Natural killer cell (primary cell): ENCODE data around the gene GALNTL6. TPM values are rescaled to one million over a fixed set of nuclear protein-coding genes. Genes with fewer than 3 reads are reported as not detected.
"Not testable (repeated sequence)": the region's sequence is repeated elsewhere in the genome, so short reads cannot be mapped to it uniquely, and the experiment has no call there.

Experiments used
- ATAC-seq, 3 donors: fragments of 150-1000 bp in 2 of 3; fragments of 200-7000 bp in 1 of 3; cut with Tn5 transposase; 1 replicate in 1 of 3; 2 replicates in 2 of 3; pipeline ENCODE4 v1.10.0; 2021; ENCODE audit warnings: mild to moderate bottlenecking in 2 of 3, moderate library complexity in 2 of 3
- DNase-seq, 2 donors: peaks; one replicate each; pipeline versions ENCODE4 v3.0.0 to v3.0.0-alpha.2; 2013 to 2021; ENCODE audit warnings: mixed read lengths in 1 of 2
- H3K27ac ChIP-seq: one replicate; pipeline ENCODE4 v1.5.1; 2013; ENCODE audit warnings: mild to moderate bottlenecking, low read length
- H3K27me3 ChIP-seq: one replicate; pipeline ENCODE4 v1.6.1; 2013; ENCODE audit warnings: low read length; ENCODE audit not compliant: control insufficient read depth, insufficient read depth
- H3K36me3 ChIP-seq: one replicate; pipeline ENCODE4 v1.6.1; 2013; ENCODE audit warnings: low read length; ENCODE audit not compliant: control insufficient read depth, insufficient read depth
- H3K4me1 ChIP-seq: one replicate; pipeline ENCODE4 v1.6.1; 2013; ENCODE audit warnings: low read length; ENCODE audit not compliant: control insufficient read depth, insufficient read depth
- H3K4me3 ChIP-seq: one replicate; pipeline ENCODE4 v1.5.1; 2013; ENCODE audit warnings: low read length
- H3K9me3 ChIP-seq: one replicate; pipeline ENCODE4 v1.6.1; 2013; ENCODE audit warnings: low read length; ENCODE audit not compliant: control insufficient read depth, insufficient read depth
- H3K27ac Mint-ChIP-seq, 2 donors: one replicate each; pipeline ENCODE4 v1.8.0; 2022; ENCODE audit warnings: mild to moderate bottlenecking in 2 of 2, mixed read lengths in 2 of 2, moderate library complexity in 1 of 2
- H3K27me3 Mint-ChIP-seq, 2 donors: one replicate each; pipeline ENCODE4 v1.8.0; 2022; ENCODE audit warnings: low read depth in 2 of 2, mixed read lengths in 2 of 2
- H3K36me3 Mint-ChIP-seq: one replicate; pipeline ENCODE4 v1.8.0; 2022; ENCODE audit warnings: mixed read lengths
- H3K4me1 Mint-ChIP-seq, 2 donors: one replicate each; pipeline ENCODE4 v1.8.0; 2022; ENCODE audit warnings: mixed read lengths in 2 of 2
- H3K4me3 Mint-ChIP-seq: one replicate; pipeline ENCODE4 v1.8.0; 2022; ENCODE audit warnings: mild to moderate bottlenecking, moderate library complexity, mixed read lengths
- H3K9me3 Mint-ChIP-seq, 2 donors: one replicate each; pipeline ENCODE4 v1.8.0; 2022; ENCODE audit warnings: mixed read lengths in 2 of 2
- WGBS: methylation state at CpG from one replicate; pipeline ENCODE4 v1.1.7; 2013; ENCODE audit warnings: missing lambda C conversion rate; ENCODE audit not compliant: insufficient coverage; 5-methylcytosine and 5-hydroxymethylcytosine counted together
- intact Hi-C: fragments of 100-400 bp; cut with micrococcal nuclease; formaldehyde crosslinking; loops from one replicate; pipeline ENCODE4 v1.14.2; 2022
- total RNA-seq, 4 donors: library from RNA; stranded (reverse); fragments of 120-200 nt in 1 of 4; gene quantifications; one replicate each; pipeline versions ENCODE4 v1.2.3 to v1.2.4, GENCODE V29; 2013 to 2022
- TF ChIP-seq, protein P1 (sequence below): fragments of 200-600 bp; IDR thresholded peaks from one replicate; pipeline ENCODE4 v1.8.0; 2022; ENCODE audit warnings: antibody characterized with exemption

Gene GALNTL6
- total RNA-seq, 3 donors from 2014 or later (not counting 1 experiment from before 2014, with no cell fraction given): not detected

GRCh38 chr4:172721659-172722058, 908.5 kb downstream of the GALNTL6 start:
- WGBS: 79% methylated on average over 3 of the region's 4 CpGs
- H3K9me3 ChIP-seq: no peaks in the 10 kb centered on the region
- no peaks in the 10 kb centered on the region for H3K4me1 ChIP-seq
- no peak overlapping the region for H3K4me3 ChIP-seq
- no peak for ATAC-seq
- H3K27me3 ChIP-seq: no peaks in the 10 kb centered on the region
- Mint-ChIP-seq H3K27ac (no peak overlapping the region), H3K9me3 (peaks cover 6 to 12% of the 10 kb centered on the region in 2 donors), H3K4me1 (no peaks in the 10 kb centered on the region), H3K36me3 (no peaks in the 10 kb centered on the region), H3K4me3 (no peak overlapping the region), H3K27me3 (no peaks in the 10 kb centered on the region)
- no peak overlapping the region for H3K27ac ChIP-seq
- no peak for DNase-seq
- H3K36me3 ChIP-seq: no peaks in the 10 kb centered on the region
- intact Hi-C loops: no loop called here
- TF ChIP-seq, protein P1, sequence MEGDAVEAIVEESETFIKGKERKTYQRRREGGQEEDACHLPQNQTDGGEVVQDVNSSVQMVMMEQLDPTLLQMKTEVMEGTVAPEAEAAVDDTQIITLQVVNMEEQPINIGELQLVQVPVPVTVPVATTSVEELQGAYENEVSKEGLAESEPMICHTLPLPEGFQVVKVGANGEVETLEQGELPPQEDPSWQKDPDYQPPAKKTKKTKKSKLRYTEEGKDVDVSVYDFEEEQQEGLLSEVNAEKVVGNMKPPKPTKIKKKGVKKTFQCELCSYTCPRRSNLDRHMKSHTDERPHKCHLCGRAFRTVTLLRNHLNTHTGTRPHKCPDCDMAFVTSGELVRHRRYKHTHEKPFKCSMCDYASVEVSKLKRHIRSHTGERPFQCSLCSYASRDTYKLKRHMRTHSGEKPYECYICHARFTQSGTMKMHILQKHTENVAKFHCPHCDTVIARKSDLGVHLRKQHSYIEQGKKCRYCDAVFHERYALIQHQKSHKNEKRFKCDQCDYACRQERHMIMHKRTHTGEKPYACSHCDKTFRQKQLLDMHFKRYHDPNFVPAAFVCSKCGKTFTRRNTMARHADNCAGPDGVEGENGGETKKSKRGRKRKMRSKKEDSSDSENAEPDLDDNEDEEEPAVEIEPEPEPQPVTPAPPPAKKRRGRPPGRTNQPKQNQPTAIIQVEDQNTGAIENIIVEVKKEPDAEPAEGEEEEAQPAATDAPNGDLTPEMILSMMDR: no peak

- intact Hi-C loops: no loop called here
- peaks cover 2 to 16% of the 10 kb centered on the region in 2 donors for H3K9me3 Mint-ChIP-seq
- no peak overlapping the region for H3K27ac ChIP-seq
- no peaks in the 10 kb centered on the region for H3K27me3 Mint-ChIP-seq
- no peaks in the 10 kb centered on the region for H3K27me3 ChIP-seq
- no peak for ATAC-seq
- WGBS: 87% methylated on average over 2 of the region's 3 CpGs
- H3K27ac Mint-ChIP-seq: no peak overlapping the region
- no peaks in the 10 kb centered on the region for H3K4me1 Mint-ChIP-seq
- no peaks in the 10 kb centered on the region for H3K9me3 ChIP-seq
- no peaks in the 10 kb centered on the region for H3K36me3 Mint-ChIP-seq
- TF ChIP-seq, protein P1: no peak
- no peak for DNase-seq
- no peaks in the 10 kb centered on the region for H3K36me3 ChIP-seq
- no peak overlapping the region for H3K4me3 Mint-ChIP-seq
- no peak overlapping the region for H3K4me3 ChIP-seq
- H3K4me1 ChIP-seq: no peaks in the 10 kb centered on the region
Measured at GRCh38 chr4:172725581-172725980, 912.4 kb downstream of the GALNTL6 start.

DNA sequence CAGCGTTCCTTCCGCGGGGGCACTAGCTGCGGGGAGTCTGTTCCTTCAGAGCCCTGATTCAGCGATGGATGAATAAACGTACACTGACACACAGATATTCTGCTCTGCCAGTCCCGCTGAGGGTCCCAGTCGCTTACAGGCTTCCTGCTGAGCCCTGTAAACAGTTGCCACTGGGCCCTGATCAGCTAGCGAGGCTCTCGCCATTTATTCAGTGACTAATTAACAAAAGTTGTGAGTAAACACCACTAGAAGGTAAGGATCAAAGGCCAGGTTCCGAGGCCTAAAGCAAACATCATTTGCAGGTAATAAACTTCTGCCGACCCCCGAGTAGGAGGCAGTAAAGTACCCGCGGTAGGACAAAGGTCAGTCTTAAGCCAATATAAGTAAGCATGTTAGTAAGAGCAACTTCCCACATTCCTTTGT, 912.8 kb downstream of the GALNTL6 start:
- ATAC-seq (no peak), DNase-seq (no peak)
- Mint-ChIP-seq H3K4me1 (no peaks in the 10 kb centered on the region), H3K27me3 (no peaks in the 10 kb centered on the region), H3K36me3 (no peaks in the 10 kb centered on the region), H3K27ac (no peak overlapping the region), H3K9me3 (peaks cover 3 to 14% of the 10 kb centered on the region in 2 donors), H3K4me3 (no peak overlapping the region)
- Histone ChIP-seq H3K4me1 (no peaks in the 10 kb centered on the region), H3K27me3 (no peaks in the 10 kb centered on the region), H3K9me3 (no peaks in the 10 kb centered on the region), H3K4me3 (no peak overlapping the region), H3K36me3 (no peaks in the 10 kb centered on the region), H3K27ac (no peak overlapping the region)
- intact Hi-C loops: no loop called here
- TF ChIP-seq, protein P1: no peak
- 74% methylated on average over 15 of the region's 15 CpGs for WGBS

- no peak overlapping the region for H3K4me3 ChIP-seq
- no peaks in the 10 kb centered on the region for H3K27me3 Mint-ChIP-seq
- H3K4me3 Mint-ChIP-seq: no peak overlapping the region
- peaks cover 8% of the 10 kb centered on the region for H3K36me3 Mint-ChIP-seq
- H3K9me3 ChIP-seq: no peaks in the 10 kb centered on the region
- H3K4me1 Mint-ChIP-seq: no peaks in the 10 kb centered on the region
- H3K27me3 ChIP-seq: no peaks in the 10 kb centered on the region
- H3K4me1 ChIP-seq: no peaks in the 10 kb centered on the region
- no peak overlapping the region for H3K27ac ChIP-seq
- no peak for ATAC-seq
- peaks cover 11 to 22% of the 10 kb centered on the region in 2 donors for H3K9me3 Mint-ChIP-seq
- intact Hi-C loops: no loop called here
- DNase-seq: no peak
- TF ChIP-seq, protein P1: no peak
- H3K36me3 ChIP-seq: no peaks in the 10 kb centered on the region
- WGBS: 97% methylated on average over 4 of the region's 4 CpGs
- no peak overlapping the region for H3K27ac Mint-ChIP-seq
Measured at GRCh38 chr4:172727631-172728030, 914.4 kb downstream of the GALNTL6 start.

- H3K4me3 ChIP-seq, H3K27ac ChIP-seq, H3K4me1 ChIP-seq, H3K27me3 ChIP-seq, H3K27me3 Mint-ChIP-seq, intact Hi-C loops, H3K4me3 Mint-ChIP-seq, H3K27ac Mint-ChIP-seq, H3K4me1 Mint-ChIP-seq, H3K36me3 ChIP-seq, ATAC-seq, DNase-seq: not testable (repeated sequence)
- peaks cover 30% of the 10 kb centered on the region for H3K36me3 Mint-ChIP-seq
- peaks cover 16 to 36% of the 10 kb centered on the region in 2 donors for H3K9me3 Mint-ChIP-seq
- peaks cover 26% of the 10 kb centered on the region for H3K9me3 ChIP-seq
- 45% methylated on average over 2 of the region's 3 CpGs for WGBS
Measured at GRCh38 chr4:172733645-172734044, 920.4 kb downstream of the GALNTL6 start.
